T-helper 2 cell (primary cell): ENCODE results near the gene EPRS1.
A peak's percentile ranks its signal among the peaks of the same experiment; 100 is the strongest.
"Not testable (repeated sequence)": the region's sequence is repeated elsewhere in the genome, so short reads cannot be mapped to it uniquely, and the experiment has no call there.

Source experiments
- DNase-seq, 5 experiments: peaks; one replicate each; pipeline versions ENCODE4 v3.0.0 to v3.0.0-alpha.2; 2012 to 2022
- total RNA-seq, 2 donors: gene quantifications; one replicate each; lab custom pipeline; 2026; lab: John Stamatoyannopoulos, UW

Gene EPRS1
- 122 to 148 reads per million in 2 donors for total RNA-seq

DNA sequence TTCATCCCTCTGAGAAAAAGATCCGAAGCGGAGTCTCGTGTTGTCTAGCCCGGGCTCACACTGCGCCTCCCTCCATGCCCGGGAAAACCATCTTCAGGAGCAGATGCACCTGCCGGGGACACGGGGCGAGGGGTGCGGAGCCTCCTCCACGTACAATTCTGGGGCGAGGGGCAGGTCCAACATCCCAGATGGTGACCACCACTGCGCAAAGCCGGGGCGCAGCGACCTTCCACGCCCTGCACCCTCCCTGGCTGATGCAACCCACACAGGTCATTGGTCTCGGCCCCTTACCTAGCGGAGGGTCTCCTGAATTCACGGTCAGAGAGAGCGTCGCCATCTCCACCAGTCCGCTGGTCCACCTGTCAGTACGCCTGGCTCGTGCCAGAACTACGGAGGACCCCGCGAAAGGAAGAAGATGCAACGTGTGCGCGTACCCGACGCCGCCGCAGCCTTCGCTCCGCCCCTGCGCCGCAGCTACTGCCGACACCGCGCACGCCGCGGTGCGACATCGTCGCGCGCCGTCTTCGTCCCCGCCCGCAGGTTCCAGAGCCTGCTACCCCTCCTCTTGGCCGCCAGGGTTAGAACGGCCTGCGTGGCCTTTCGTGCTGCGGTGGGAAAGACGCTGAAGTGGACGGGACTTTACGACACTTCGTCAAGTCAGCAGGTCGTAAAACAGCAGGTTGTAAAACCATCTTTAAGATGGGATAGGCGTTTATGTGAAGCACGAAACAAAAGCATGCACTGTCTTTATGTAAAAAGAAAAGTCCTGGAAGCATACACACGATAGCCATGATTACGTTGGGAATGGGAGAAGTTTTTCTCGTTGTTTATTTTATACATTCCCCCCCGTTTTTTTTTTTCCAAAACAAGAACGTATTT lies at the start of gene EPRS1:
EPRS1 (minus strand) TSS at position 454 of the 879 bp plus-strand sequence; CDS start at position 337, 117 bp downstream.
- DNase-seq = peak; percentile 82 to 100 (median 92)

DNA sequence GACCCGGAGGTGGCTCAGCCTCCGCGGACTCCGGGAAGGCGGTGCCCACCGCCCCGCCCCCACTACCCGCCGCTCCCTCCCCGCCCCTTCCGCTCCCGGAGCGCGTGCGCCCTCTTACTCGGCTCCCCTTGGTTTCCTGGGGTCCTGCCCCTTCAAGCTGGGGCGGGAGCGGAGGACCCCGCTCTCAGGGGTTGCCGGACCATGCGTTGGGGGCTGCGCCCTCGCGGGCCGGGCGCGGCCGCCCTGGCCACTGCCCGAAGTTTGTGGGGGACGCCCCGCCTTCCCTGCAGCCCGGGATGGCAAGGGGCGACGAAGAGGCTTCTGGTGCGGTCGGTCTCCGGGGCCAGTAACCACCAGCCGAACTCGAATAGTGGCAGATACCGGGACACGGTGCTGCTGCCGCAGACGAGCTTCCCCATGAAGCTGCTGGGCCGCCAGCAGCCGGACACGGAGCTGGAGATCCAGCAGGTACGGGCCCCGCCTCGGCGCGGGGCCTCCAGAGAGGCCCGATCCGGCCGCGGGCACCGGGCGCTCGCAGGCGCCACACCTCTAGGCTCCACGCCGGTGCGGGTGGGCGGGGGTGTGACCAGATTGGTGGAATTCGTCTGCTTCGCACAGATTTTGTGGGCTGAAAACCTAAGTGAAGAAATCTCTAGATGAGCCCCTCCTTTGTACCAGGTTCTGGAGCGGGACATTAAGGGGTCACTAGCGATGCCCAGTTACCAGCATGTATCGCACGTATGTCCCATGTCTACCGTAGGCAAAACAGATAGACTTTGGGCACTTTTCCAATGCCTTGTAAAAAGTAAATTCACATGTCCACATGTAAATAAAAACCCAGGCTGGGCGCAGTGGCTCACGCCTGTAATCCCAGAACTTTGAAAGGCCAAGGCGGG lies 48.0 kb upstream of the EPRS1 start, which contains the start of gene IARS2:
IARS2 (plus strand) TSS at position 117 of the 896 bp plus-strand sequence; CDS start at position 202, 85 bp downstream.
- peak; percentile 82 to 93 (median 89) for DNase-seq

DNA sequence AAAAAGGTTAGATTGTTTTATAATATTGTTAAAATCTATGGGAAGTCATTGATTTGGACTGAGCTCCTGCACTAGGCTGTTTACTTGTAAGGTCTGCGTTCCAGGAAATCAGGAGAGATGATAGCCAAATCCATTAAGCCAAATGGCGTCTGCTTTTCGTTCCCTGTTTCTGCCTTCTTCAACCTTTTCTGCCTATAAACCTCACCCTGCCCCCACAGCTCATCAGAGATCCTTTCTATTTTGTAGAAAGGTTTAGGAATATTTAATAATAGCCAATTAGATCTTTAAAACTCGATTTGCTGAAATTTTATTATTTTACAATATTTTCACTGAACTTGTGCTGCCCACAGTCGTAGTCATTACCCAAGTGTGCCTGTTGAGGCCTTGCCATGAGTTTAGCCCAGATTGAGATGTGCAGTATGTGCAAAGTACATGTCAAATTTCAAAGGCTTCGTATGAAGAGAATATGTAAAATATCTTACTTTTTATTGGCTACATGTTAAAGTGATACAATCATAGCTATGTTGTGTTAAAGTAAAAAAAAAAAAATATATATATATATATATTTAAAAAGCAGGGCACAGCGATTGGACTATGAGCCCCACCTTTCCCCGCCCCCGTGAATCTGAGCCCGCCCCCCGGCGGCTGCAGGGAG lies 47.2 kb upstream of the EPRS1 start:
- DNase-seq = no peak

DNA sequence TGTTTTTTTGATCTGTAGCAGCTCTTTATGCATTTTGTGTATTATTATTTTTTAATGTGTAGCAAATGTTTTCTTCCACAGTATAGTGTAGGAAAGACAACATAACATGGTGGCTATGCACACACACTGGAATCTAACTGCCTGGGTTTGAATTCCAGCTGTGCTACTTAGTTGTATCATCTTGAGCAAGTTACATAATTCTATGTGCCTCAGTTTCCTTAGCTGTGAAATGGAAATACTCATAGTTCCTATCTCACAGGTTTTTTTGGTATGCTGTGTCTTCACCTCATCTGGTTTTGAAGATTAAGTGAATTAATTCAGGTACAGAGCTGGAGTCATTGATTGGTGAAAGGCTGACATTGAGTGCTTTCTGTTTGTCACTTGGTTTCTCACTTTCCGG lies 46.4 kb upstream of the EPRS1 start:
- no peak for DNase-seq

DNA sequence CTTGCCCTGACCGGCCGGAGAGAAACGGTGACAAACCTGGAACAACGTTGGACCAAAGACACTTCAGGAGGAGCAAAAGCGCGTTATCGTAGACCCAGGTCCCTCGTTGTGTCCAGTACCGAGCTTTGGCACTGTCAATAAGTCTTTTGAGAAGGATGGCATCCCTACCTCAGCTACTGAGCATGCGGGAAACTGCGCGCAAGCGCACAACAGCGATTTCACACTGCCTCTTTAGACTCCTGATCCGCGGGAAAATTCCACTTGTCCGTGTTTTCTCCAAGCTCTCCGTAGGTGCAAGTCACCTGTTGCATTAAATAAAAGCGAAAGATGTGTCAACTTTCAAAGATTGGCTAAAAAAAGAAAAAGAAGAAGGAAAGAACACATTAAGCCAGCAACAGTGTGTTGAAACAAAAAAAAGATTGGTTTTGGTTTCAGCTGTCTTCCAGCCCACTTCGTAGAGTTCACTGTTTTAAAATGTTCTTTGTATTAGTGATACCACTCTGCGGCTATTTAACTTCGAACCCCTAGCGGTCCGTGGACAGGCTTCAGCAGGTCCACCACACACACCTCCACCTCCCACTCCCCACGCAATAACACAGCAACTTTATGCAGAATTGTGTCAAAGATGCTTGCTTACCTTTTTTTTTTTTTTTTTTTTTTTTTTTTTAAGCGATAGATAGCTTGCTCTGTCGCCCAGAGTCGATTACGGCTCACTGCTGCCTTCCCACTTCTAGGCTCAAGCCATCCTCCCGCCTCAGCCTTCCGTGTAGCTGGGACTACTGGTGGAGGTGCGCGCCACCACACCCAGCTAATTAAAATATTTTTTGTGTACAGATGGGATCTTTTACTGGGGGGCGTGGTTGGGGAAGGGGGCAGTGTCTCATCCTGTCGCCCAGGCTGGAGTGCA lies 43.6 kb upstream of the EPRS1 start, which contains the start of gene BPNT1:
BPNT1 (minus strand) TSS at position 139 of the 907 bp plus-strand sequence. CDS start 9,942 bp downstream, outside the sequence.
- peak; percentile 82 to 96 (median 95) for DNase-seq

DNA sequence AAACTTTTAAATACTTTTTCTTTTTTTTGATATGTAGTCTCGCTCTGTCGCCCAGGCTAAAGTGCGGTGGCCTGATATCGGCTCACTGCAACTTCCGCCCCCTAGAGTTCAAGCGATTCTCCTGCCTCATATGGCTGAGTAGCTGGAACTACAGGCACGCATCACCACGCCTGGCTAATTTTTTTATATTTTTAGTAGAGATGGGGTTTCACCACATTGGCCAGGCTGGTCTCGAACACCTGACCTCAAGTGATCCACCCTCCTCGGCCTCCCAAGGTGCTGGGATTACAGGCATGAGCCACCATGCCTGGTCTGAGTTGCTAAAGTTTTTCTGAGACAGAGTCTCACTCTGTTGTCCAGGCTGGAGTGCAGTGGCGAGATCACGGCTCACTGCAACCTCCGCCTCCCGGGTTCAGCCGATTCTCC lies 40.0 kb upstream of the EPRS1 start:
- DNase-seq = not testable (repeated sequence)

DNA sequence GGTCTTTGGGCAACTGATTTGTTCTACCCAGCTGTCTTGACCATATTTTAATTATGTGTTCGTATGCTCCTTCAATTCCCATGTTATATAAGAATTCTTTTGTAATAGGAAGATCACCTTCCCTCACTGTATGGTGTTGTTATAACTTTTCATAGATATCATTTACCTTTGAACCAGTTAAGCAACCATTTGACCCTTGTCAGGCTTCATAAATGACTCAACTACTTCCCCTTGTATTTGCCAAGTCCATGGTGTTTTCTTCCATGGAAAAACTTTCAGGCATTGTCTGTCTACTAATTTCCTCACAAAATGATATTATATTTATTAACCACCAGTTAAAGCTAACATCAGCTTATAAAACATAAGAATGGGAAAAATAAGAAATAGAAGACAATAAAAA lies 38.2 kb upstream of the EPRS1 start:
- no peak for DNase-seq

DNA sequence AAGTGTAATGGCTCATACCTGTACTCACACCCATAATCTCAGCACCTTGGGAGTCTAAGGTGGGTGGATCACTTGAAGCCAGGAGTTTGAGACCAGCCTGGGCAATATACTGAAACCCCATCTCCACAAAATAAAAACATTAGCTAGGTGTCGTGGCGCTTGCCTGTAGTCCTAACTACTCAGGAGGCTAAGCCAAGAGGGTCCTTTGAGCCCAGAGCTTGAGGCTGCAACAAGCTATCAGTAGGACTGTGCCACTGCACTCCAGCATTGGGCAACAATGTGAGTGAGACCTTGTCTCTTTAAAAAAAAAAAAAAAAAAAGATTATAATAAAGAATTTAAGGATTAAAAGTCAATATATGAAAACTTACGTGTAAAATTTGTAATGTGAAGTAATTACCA lies 31.6 kb upstream of the EPRS1 start:
- no peak for DNase-seq

DNA sequence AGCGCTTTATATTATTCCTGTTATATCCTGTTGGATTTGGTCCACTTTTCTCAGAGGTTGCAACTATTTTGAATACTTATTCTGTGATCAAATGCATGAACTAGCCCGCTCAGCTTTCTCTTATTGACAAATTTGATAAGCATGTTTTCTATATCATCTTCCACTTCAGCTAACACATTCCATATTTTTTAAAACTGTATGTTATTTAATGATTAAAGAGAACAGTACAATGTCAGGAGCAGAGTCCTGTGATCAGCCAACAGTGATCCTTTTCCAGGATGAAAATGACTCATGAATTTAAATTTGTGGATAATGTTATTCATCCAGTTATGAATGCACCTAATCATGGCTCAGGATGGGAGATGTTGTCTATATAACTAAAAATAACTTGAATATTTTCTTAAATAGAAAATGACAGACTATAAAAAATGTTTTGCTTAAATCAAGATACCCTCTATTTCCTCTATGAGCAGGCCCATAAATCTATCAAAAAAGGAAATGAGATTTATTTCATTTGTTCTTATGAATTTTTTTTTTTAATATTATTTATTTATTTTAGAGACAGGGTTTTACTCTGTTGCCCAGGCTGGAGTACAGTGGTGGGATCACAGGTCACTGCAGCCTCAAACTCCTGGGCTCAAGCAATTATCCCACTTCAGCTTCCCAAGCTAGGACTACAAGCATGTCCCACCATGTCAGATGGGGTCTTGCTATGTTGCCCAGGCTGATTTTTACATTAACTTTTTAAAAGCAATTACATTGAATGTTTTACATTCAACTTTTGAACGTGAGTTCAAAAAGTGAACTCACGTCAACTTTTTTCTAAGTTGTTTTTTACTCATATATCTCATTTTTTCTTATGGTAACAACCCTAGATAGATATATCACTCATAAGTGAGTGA lies 30.8 kb upstream of the EPRS1 start:
- DNase-seq = no peak

DNA sequence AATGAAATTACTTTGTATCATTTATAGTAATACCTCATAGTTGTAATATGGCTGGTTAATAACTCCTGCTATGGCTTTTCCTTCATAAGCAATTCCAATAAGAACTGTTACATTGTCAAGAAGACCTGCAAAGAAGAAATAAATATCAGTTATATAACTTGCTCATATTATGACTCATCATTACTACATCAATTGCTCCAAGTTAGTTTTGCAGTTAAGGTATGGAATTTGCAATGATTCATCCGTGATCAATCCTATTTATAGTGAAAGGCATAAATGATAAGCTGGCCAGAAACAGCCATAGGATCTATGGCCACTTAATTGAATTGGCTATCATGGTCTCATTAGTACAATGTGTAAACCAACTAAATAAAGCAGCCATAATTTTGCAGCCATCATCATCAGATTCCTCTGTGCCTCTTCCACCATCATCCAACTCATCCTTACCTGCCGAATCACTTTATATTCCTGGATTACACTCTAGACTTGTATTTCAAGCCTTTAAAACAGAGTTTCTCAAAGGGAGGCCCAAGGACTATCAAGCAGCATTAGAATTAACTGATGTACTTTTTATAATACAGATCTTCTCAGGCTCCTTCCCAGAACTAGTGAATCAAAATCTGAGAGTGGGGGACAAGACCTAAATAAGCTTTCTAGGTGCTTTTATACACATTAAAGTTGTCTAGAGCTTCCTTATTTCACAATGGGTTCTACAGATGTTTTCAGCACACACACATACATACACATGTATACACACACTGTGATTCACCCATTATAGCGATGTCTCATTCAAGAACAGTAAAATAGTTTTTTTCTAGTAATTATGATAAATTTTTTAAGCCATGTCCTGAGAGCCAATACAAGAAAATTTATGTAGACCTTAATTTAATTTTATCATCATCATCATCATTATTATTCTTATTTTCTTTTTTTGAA lies 21.2 kb upstream of the EPRS1 start:
- no peak for DNase-seq

DNA sequence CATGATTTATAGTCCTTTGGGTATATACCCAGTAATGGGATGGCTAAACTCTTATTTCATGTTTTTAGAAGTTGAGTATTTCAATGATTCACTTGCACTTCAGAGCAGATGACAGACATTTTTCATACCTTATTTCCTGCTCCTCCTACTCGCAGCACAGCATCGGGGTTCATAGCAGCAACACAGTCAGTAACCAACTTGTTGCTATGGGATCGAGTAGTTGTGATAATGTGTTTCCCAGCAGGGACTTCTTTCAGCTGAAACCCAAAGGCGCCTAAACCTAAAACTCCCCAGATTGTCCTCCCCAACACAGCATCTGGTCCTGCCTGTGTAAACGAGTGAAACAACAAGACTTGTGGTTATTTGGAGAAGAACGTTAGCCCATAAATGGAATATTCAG lies 16.3 kb upstream of the EPRS1 start:
- no peak for DNase-seq

DNA sequence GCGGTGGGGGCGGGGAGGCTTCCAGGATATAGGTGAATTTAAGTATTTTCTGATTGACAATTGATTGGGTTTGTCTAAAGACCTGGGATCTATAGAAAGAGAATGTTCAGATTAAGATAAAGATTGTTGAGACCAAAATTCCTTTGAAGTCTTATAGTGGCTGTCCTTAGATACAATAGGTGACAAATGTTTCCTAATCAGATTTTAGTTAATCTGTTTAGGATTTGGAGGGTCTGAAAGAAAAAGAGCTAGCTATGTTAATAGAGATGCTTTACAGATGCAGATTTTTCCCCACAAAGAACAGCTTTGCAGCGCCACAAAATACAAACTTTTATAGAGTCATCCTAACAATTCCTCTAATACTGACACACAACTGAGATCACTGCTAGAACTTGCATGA lies 14.6 kb upstream of the EPRS1 start:
- no peak for DNase-seq

DNA sequence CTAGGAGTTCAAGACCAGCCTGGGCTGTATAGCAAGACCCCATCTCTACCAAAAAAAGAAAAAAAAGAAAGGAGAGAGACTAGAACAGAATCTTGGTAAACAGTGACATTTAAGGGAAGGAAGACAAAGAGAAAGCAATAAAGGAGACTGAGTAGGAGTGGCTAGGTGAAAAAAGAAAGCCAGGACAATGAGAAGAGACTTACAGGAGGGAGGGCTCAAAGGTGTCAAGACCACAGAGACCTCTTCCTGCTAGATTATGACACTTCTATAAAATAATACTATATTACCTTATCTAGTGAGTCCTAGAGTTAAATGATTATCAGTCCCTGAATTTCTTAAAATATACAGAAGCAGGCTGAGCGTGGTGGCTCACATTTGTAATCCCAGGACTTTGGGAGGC lies 10.1 kb upstream of the EPRS1 start:
- peak in 2 of 5 experiments; percentile 29 to 50 for DNase-seq

DNA sequence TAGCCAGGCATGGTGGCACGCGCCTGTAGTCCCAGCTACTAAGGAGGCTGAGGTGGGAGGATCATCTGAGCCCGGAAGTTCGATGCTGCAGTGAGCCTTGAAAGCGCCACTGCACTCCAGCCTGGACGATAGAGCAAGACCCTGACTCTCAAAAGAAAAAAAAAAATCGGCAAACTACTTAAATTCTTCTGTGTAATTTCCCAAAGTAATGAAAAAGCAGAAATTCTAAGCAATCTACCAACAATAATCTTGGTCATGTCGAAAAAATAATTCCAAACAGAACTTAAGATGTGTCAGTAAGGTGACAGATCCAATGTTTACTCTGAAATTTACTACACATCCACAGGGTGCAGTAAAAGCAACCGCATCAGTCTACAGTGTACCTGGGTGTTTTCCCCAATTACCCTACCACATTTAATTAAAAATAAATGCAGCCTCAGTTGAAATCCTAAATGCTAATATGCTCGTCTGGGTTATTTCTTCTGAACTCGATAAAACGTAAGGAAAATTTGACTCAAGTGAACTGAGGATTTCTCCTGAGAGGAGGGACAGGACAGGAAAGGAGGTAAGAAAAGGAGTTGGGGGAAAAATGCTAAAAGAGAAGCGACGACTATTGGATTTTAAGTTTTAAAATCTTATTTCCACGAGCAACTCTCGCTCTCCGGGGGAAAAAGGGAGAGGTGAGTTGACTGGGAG lies 801 bp downstream of the EPRS1 start:
- DNase-seq = peak in 1 of 5 experiments; percentile 65

DNA sequence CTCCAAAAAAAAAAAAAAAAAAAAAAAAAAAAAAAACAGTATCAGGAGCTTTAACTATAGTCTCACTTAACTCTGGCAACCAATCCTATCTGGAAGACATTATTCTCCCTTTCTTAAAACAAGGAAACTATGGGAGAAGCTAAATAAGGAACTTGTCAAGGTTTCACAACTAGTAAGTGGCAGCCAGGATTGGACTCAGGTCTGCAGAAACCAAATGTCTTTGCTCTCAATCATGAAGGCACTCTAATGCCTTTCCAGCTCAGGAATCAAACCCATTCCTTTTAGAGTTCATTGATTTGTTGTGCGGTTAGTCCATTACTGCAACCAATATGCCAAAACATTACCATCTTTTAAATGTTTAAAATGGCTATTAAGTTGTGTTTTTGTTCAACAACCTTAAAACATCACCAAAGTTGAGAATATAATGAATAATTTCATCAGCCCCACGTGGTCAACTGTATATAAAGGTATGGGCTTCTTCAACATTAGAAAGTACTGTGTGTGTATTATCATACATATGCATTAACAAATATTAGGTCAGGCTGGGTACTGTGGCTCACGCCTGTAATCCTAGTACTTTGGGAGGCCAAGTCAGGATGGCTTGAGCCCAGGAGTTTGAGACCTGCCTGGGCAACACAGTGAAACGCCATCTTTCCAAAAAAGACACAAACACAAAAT lies 1.5 kb downstream of the EPRS1 start:
- no peak for DNase-seq

DNA sequence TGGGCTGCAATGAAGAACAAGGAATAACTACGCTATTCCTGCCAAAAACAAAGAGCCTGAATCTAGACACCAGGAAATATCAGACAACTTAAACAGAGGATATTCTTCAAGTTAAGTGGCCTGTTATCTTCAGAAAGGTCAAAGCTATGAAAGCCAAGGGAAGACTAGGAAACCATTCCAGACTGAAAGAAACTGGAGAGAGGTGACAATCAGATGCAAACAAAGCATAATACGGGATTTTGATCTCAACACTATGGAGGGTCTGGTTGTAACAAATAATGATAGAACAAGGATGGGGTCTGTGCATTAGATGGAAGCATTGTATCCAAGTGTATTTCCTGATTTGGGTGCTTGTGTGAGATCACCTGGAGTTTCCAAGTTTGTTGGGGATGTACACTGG lies 2.7 kb downstream of the EPRS1 start:
- DNase-seq = no peak

DNA sequence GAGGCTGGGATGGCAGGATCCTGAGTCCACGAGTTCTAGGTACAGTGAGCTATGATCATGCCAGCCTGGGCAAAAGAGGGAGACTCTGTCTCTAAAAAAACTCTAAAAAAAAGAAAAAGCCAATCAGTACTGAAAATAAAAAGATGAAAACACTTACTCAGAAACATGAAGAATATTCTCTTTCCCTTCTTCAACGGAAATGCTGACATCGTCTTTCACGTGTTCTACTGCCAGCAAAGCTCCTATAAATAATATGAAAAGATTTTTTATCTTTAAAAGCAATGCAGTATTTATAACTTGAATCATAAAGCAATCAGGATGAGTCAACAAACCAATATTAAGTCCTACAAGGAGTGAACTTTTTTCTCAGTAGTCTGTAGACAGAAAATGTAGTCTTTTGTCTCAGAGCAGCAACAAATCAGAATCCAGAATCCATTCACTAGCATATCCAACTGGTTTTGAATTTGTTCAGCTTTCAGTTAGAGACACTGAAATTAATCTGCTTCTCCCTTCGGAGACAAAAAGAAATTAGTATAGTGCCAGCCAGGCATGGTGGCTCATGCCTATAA lies 6.2 kb downstream of the EPRS1 start:
- no peak for DNase-seq

DNA sequence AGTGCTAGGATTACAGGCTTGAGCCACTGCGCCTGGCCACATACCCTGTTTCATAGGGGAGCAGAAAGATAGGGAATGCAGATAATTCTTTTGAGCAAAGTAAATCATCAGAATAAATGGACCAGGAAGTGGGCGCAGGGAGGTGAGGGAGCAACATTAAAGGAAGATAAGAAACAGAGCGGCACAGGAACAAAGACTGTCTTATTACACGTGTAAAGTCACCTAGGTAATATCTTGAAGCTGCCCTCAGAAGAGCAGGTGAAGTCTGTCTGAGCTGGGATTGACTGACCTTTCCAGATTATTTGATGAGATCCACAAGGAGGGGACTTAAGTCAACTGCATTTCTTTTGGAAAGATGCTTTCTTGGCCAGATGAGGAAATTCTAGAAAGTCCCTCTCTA lies 7.7 kb downstream of the EPRS1 start:
- no peak for DNase-seq
